HG03280 (cell line): ENCODE results near the gene DCC.

ENCODE experiments used
- ATAC-seq: cut with Tn5 transposase; IDR thresholded peaks from one replicate; pipeline ENCODE4 v1.9.1; 2021; ENCODE audit warnings: mild to moderate bottlenecking, moderate library complexity; ENCODE audit not compliant: unreplicated experiment

DCC gene

DNA sequence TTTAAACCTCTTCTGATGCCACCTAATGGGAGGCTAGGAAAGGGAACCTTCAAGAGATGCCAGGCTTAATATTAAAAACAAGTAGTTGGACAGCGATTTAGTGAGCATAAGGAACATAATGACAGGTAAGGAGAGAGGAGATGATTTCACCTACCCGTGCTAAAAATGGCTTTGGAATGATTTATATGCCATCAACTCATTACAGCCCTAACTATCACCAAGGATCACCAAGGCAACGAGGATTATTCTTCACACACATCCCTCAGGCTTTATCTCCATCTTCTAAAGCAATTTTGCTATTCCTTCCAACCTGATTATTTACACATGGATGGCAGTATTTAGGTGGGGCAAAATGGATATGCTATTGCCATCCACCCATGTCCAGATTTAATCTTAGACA, 237.8 kb downstream of the DCC start:
- no peak for ATAC-seq

DNA sequence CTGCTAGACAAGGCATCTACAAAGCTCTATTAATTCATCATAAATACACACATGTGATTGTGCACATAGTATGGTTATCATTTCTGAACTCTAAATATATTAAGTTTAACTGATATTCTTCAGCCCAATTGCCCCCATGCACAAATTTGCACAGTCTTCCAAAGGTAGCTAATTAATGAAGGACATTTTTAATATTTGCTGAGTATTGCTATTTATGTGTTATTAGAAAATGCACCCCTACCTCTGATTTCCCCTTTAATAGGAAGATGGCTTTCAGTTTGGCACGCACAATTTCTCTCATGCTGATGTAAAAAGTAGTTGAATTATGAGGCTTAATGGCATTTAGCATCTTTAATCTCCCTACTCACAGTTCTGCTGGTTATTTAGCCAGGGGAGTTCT, 242.1 kb downstream of the DCC start:
- ATAC-seq, result no peak

DNA sequence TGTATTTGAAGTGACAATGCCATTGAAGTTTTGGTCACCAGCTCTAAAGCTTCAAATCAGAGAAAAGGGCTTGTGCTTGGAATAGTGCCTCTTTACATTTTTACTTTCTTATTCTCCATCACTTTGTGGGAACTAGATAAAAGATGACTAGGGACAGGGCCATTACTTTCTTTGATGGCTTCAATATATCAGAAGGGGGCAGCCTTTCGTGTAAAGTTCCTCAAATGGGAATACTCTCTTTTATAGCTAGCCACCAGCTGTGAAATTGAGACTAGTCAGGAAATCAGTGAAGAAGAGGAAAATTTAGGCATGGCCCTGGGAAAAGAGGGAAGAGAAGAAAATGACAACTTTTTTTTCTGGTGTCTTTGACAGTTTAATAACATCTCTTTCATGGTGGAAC, 242.5 kb downstream of the DCC start:
- ATAC-seq, result no peak

DNA sequence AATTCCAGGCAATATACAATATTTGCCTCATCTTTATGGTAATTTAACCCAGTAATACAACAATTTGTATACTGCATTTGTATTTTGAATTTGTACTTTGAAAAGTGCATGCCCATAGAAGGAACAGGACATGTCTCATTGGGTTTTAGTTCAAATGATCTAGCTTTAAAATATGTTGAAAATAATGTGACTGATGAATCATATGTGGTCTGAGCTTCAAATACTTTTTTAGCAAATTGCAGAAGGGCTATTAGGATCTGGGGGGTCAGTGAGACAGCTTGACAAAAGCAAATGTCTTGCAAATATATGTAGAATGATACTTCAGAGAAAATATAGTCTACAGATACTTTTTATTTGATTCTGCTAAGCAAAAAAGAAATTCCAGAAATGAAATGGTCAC, 248.9 kb downstream of the DCC start:
- ATAC-seq, result no peak

DNA sequence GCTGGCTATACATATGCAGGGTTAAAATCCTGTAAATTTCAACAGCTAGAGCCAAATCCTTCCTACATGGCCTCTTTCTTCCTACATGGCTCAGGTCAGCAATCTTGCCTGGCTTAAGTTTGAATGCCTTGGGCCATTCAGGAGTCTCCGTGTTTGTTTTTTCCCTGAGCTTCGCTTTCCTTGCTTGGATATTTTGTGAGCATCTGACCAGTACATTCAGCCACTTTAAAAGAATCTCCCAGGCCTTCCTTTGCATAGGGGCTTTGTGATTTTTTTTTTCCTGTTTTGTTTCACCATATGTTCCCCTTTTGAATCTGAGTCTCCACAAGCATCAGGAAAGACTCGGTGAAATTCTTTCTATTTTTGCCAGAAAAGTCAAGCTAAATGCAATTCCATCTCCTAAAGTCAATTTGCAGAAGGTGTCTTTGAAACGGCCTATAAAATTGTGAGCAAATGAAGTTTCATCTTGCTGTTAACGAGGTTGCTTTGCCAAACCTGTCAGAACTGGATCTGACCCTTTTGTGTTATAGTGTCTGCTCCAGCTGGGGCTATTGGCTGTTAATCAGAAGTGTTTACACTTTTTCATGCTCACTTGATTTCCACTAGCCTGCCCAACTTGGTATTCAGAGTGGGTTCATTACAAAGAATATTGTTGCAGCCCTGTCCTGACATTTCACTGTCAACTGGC, 256.9 kb downstream of the DCC start:
- ATAC-seq, result no peak

DNA sequence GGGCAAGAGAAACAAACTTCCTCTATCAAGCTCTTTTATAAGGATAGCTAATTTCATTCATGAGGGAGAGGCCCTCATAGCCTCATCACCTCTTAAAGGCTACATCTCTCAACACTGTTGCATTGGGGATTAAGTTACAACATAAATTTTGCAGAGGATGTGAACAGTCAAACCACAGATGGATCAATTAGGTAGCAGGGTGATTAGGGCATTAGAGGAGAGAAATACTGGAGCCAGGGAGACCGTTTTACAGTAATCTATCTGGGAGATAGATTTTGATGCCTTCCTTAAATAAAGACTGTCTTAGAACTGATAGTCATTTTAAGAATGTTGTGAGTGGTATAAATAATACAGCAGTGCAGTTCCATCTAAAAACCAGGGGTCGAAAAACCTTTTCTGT, 258.9 kb downstream of the DCC start:
- no peak for ATAC-seq

DNA sequence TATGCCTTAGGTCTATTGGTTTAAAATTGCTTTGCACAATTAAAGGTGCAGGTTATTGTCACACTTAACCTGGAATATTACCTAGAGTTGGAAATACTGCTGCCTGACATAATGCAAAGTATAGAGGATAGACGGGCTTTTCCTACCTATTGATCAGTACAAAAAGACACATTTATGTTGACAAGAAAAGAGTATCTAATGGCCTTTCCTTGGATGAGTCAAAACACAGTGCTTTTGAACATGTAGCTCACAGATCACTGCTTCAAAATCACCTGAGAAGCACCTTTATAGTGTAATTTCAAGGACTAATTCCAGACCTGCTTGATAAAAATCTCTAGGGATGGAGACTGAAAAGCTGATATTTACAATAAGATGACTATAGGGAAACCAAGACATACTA, 262.8 kb downstream of the DCC start:
- no peak for ATAC-seq

DNA sequence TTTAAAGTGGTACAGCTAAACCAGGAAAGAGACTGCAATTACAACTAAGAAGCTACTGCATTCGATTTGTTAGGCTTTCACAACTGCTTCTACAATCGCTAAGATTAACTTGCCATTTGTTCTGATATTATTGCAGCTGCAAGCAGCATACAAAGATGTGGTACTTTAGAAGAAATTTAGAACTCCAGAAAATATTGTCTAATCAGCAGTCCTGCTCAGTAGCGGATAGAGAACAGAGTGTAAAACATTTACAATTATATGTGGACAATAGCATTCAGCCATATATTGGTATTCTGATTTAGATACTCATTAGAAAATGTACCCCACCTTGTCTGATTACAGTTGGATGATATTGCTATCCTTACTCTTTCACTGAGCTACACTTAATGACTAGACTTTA, 265.3 kb downstream of the DCC start:
- no peak for ATAC-seq

DNA sequence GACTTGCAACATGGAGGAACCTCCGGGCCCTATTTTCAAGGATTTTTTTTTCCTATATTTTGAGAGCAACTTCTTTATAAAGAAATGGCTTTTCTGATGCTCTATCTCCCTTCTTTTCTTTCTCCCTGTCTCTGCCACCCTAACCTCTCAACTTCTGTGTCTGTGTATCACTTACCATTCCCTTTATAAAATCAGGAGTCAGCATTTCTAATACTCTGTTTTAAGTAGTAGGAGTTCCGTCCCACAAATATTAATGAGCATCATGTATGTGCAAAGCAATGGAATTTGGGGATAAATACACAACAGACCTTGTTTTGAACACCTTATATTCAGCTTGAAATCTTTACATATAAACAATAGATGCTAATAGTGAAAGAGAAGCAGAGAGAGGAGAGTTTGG, 268.0 kb downstream of the DCC start:
- ATAC-seq, result no peak

DNA sequence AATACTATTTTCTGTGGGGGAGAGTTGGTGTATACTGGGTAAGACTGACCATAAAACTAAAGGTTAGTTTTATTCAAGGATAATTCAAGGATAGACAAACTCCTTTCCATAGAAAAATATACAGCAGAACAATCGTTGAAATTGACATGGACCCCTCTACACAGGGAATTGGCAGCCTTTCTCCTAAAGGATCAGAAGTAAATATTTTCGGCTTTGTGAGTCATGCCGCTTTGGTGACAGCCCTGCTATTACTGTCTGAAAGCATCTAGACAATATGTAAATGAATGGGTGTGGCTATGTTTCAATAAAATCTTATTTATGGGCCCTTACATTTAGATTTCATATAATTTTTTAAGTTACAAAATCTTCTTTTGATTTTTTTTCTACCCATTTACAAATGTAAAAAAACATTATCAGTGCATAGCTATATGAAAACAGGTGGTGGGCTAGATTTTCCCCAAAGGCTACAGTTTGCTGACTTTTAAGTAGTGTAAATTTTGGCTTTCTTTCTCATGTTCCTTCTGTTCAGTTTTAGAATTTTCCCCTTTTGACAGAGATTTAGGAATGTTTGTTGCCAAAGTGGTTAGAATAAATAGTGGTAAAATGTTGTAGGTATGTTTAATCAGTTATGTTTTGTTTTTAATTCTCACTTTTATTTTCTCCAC, 270.6 kb downstream of the DCC start:
- no peak for ATAC-seq

DNA sequence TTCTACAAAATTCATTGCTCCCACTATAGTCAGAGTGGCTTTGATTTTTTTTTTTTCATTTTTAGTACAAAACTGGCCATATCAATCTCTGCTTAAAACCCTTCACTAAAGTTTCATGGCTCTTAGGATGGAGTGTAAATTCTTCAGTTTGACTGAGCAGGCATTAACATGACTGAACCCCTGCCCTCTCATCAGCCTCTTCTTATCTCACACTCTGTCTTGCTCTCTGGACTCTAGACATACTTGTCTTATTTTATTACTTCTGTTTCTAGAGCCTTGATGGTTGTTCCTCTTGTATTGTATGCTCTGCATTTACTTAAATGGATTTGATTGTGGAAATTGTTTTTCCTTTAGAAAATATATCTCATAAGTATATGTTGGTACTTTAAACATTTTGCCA, 272.4 kb downstream of the DCC start:
- no peak for ATAC-seq

DNA sequence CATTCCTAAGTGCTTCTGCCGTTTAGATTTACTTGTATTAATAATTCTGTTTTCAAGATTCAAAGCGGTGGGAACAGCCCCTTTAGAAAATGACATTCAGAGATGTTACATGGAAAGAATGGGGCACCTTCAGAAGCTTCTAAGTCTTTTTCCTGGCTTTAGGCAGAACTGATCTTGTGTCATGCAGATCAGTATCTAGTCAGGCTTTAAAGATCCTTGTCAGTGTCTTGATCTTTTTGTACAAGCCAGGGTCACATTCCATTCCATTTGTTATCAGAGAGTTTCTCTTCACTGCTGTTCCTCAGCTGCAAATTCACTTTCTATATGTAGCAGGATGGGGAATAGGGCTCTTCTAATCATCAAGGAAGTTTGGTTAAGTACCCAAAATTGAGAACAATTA, 275.3 kb downstream of the DCC start:
- no peak for ATAC-seq

DNA sequence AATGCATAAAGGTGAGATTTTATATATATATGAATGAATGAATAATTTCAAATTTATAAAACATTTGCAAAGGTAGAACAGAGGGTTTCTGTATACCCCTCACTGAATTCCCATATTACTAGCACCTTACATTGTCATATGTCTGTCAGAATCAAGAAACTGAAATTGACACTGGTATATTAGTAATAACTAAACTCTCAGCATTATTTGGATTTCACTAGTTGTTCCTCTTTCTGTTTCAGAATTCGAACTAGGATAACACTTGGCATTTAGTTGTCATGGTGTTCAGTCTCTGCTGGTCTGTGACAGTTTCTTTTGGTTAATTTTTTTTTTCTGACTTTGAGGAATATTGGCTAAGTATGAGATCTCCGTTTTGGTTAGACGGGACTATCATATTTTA, 275.9 kb downstream of the DCC start:
- ATAC-seq, result no peak

DNA sequence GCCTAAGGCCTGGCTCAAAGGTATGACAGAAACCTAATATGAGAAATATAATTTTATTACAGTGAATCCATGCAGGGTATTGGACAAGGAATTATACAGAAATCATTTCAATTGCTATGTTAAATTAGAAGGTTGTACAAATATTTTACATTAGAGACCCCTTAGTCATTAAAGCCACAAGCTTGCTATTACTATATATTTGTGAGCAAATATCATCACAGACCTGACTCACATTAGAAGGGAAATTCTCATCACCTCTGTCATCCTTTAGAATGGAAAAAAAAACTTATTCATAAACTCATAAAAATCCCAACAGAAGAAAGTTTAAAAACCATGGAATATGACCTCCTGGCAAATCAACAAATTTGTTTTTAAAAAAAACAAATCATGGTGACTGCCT, 277.9 kb downstream of the DCC start:
- no peak for ATAC-seq

DNA sequence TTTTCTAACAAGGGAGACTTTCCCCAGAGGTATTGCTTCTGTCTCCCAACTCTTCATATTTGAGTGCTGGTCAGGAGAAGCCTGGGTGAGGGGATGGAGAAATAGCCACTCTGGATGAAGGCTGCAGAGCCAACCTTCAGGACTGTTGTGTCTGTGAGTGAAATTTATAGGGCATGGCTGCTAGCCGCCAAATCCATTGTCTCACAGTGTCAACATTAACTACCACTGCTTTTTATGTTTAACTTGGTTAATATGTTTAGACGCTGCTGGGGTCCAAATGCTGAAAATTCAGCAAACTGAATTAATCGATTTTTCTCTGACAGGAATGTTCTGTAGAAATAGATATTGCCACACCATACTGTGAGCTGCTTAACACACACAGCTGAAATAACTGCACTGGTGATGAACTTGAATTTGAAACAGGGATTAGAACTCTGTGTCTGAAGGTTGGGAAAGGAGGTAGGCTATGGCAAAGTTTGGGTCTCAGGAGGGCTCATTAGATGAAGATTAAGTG, 281.0 kb downstream of the DCC start:
- no peak for ATAC-seq

DNA sequence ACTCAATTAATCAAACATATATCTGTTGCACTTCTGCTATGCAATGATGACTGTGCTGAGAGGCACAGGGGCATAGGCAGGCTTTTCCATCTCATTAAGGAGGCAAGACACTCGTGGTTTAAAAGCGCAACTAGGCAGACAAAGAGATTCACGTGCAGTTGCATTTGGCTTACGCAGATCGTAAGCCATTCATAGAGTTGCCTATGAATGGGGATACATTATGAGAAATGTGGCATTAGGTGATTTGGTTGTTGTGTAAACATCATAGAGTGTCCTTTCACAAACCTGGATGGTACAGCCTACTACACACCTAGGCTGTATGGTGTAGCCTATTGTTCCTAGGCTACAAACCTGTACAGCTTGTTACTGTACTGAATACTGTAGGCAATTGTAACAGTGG, 284.7 kb downstream of the DCC start:
- no peak for ATAC-seq

DNA sequence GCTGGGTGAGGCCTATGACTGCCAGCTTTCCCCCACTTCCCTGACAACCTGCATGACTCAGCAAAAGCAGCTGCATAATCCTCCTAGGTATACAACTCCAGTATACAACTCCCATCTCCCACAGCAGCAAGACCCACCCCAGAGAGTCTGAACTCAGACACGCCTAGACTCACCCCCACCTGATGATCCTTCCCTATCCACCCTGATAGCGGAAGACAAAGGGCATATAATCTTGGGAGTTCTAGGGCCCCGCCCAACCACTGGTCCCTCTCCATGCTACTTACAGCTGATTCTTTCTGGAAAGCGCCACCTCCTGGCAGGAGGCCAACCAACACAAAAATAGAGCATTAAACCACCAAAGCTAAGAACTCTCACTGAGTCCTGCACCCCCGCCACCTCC, 296.5 kb downstream of the DCC start:
- no peak for ATAC-seq

DNA sequence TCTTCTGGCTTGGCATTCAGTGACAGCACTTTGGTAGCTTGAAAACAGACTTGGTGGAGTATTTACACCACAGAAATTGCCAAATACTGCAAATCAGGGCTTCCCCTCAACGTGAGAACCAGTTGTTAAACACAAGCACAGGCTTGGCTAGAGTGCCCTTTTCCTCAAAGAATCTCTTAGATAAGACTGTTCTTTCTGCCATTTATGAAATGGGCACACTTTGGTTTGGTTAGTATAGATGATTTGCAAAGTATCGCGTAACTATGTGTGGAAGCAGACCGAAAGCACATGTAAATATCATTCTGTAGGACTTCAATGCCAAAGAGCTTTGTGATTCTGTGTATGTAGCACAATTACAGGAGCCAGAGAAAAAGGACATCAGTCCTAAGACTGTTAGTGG, 308.2 kb downstream of the DCC start:
- ATAC-seq, result no peak

DNA sequence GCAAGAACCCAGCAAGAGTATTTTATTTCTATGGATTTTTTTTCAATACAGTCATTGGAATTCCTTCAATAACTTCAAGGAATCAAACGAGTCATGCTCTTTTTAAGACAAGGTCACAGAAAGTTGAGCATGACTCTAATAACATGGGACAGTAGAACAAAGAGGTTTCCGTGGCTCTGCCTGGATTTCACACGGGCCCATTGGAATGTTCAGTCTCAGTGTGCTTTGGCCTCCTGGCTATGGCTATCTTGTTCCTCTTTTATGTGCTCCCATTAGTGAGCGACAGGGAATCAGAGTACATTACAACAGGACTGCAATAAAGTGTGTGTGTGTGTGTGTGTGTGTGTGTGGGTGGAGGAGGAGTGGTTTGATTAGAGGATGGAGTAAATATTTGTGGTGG, 312.4 kb downstream of the DCC start:
- no peak for ATAC-seq

DNA sequence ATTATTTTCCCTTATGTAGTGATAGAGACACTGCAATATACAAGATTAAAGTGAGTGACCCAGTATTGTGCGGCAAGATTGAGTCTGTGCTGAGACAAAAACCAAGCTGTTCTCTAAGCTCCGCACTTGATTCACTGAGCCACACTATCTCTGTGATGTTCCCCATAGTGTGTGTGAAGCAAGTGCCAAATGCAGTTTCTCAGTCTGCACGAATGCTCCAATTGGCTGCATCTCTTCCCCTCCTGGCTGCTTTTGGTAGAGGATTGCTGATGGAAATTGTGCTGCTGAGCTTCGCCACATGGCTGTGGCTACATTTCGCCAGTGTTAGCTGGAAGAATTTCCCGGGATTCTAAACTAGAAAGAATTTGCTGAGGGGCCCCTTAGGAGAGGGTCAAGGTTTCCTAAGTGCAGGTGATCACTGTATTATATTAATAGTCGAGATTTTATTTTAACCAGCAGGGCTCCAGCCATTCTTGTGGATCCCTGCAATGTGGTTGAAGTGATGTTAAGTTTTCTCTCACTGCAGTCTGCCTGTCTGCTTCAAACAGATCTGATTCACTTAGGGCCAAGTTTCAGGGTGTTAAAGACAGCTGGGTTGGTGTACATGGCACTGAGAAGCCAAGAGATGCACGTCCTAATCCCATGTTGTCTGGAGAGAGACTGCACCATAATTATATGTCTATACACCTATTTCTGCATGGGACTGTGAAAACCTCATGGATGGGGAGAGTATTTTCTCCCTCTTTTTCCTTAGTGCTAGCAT, 317.2 kb downstream of the DCC start:
- ATAC-seq, result no peak

DNA sequence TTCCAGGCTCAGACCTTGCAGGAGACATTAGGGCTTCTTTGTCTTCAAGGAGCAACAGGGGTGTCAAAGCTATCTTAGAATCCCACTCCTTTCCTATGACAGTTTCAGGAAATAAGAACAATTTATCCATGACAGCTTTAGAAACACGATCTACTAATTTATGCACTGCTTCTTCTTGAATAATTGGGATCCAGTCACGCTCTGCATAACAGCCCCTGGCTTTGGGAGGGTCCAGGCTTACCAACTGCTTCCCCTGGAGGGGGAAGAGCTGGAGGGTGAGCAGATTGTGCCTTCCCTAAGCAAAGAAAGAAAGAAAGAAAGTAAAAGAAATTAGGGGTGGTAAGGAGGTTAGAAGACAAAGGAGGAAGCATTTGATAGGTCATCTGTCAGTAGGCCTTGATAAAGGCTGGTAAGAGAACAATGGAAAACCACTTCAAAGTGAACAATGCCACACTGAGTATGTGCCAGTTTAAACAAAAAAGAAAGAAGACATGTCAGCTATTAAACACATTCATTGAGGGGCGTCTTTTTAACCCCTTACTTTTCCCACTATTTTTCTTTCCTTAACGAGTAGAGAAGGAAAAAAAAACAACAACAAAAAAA, 327.6 kb downstream of the DCC start:
- ATAC-seq, result no peak

DNA sequence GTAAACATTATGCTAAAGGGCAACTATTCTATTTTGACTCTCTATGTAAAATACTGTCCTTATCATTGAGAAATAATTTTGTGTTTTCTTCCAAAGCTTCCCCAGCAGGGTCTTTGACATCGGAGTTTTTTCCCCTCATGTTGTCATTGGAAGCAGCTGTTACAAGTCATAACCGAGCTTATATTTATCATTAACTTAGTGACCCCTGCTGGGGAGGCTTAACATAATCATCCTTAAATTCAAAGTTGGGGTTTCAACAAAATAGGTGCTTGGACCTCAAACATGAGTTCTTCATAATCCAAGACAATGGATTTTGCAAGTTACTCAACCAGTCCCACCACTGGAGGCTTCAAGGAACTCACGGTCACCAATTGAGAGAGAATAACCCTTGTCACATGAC, 330.9 kb downstream of the DCC start:
- ATAC-seq, result no peak
